Measurements from ENCODE around the gene TCF7L2.
A peak's percentile ranks its signal among the peaks of the same experiment; 100 is the strongest.

Gene TCF7L2

DNA sequence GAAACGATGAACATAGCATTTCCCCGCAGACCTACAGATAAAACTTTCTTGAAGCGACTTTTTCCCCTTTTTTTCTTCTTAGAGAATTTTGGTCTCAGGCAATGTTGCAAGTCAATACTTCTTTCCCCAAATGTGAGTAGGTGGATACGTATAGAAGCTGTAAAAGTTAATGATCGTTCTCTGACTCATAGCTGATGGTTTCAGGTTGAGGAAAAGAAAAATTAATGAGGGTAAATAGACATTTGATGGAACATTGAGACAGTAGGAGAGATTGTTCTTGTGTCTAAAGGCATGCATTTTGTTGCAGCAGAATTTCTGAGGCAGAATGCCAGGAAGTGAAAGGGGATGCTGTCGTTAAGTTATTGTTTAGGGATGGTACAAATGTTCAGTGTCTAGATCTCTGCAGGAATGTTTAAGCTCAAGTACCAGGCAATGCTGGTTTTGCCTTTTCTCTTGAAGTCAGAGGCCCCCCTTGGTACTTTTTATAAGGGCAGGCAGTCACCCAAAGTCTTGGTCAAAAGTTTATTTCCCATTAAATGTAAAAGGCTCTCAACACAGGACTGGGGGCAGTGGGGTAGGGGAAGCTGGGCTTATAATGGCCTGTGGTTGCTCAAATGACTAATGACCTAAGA lies 9.3 kb downstream of the TCF7L2 start:
- peak; percentile 54 for DNase-seq
- in situ Hi-C loops (cut with HindIII; ENCODE audit: low pct_ligation_motif_present, low pct_unique_long_range_greater_than_20kb, low sequenced_read_pairs), result no loop called here

DNA sequence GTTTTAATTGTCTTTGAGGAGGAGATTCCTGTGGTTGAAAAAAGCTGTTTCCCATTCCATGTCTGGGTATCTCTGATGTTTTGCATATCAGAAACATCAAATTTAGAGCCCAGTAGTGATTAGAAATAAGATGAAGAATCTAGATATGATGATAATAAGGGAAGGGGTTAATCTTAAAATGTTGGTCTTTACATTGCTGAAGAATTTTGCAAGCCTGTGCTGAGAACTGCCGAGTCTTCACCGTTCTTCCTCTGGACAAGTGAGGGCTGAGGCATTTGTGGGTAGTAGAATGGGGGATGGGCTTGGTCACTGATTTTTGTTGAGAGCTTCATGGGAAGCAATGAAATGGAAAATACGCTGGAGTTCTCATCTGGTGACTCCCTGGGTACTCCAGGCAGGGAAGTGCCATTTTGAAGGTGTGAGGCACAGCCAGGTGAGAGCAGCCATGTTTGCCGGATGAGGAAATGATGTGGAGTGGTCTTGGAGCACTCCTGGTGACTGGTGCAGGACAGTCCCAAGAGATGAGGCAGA lies 10.2 kb downstream of the TCF7L2 start:
- in situ Hi-C loops (cut with HindIII; ENCODE audit: low pct_ligation_motif_present, low pct_unique_long_range_greater_than_20kb, low sequenced_read_pairs), result no loop called here
- no peak for DNase-seq

DNA sequence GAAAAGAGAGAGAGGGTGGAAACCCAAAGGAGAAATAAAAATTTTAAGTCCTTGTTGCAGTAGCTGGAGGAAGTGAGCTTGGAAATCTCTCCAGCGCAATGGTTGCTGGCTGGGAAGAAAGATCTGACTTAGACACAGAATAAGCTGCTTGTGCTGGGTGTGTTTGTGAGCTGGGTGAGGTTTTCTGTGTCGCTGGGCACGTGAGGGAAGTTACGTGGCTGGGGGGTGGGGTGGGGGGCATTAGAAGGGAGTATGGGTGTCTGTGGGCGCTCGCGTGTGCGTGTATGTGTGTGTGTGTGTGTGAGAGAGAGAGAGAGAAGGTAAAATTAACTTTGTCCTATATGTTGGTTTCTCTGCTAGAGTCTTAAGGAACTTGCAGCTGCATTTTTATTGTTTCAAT lies 11.6 kb downstream of the TCF7L2 start:
- no peak for DNase-seq
- in situ Hi-C loops (cut with HindIII; ENCODE audit: low pct_ligation_motif_present, low pct_unique_long_range_greater_than_20kb, low sequenced_read_pairs), result no loop called here

DNA sequence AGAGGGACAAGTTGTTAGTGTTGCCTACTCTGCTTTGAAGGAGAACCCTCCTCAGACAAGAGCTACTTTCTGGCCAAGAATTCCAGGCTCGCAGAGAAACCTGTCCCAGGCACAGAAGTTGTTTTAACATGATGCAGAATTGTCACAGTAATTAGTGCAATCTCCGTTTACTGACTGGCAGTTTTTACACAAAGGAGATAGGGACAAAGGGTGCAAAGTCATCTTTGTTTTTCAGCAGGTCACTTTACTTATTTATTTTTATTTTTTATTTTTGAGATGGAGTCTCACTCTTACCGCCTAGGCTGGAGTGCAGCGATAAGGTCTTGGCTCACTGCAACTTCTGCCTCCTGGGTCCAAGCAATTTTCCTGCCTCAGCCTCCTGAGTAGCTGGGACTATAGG lies 12.3 kb downstream of the TCF7L2 start:
- DNase-seq, result no peak

DNA sequence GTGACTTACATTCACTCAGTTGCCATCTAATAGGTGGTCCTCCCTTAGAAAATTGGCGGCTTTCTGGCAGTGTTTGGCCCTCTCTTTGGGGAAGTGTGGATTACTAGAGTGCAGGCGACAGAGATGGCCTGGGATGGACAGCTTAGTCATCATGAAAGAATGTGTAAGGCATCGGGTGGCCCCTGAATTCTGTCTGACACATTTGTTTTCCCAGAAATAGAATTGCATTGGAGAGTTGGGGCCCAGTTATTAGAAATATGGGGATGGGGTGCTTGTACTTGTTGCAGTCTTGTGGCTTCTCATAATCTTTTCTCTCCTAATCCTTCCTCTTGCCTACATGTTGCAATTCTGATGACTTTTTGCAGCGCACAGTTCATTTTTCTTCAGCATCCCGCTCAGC lies 13.8 kb downstream of the TCF7L2 start:
- in situ Hi-C loops (cut with HindIII; ENCODE audit: low pct_ligation_motif_present, low pct_unique_long_range_greater_than_20kb, low sequenced_read_pairs), result no loop called here
- DNase-seq, result peak; percentile 62

More for the DNA sequence above, 12.3 kb downstream of the TCF7L2 start:
- in situ Hi-C loops (cut with HindIII; ENCODE audit: low pct_ligation_motif_present, low pct_unique_long_range_greater_than_20kb, low sequenced_read_pairs), result no loop called here

DNA sequence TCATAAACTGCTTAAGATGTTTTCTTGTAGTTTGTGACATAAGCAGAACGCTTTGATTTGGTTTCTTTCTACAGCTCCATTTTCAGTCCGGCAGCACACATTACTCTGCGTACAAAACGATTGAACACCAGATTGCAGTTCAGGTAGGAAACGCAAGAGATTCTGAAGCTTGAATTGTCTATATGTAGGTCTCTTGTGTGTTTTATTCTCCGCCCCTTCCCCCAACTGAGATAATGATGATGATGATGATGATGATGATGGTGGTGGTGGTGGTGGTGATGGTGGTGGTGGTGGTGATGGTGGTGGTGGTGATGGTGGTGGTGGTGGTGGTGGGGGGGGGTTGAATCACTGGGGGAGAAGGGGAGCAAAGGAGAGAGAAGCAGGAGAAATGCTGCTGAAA lies 14.4 kb downstream of the TCF7L2 start:
- in situ Hi-C loops (cut with HindIII; ENCODE audit: low pct_ligation_motif_present, low pct_unique_long_range_greater_than_20kb, low sequenced_read_pairs), result no loop called here
- no peak for DNase-seq

DNA sequence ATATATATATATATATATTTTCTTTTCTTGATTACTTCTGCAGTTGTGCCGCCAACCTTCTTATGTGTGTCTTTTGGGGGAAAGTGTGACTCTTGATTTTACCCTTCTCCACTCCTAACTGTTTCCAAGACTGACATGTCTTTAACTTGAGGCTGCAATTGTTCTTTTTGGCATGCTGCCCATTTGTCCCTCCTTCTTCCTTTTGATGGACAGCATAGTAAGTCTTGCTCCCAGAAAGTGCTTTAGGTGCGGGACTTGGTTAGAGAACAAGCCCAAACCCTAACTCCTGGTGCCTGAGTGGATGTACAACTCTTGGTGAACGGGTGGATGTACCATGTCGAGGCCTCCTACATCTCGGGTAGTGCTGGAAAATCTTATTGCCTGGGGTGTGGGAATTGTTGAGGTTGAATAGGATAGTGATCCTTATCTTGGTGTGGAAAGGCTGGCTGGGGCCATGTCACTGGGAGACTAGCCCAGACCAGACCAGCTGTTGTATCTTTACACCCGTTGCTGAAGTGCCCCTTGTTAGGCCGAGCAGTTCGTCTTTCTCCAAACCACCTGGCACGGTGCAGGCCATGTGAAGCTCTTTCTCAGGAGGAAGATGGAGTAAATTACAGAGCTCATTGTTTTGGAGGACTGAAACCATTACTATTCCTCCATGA lies 16.3 kb downstream of the TCF7L2 start:
- no peak for DNase-seq
- in situ Hi-C loops (cut with HindIII; ENCODE audit: low pct_ligation_motif_present, low pct_unique_long_range_greater_than_20kb, low sequenced_read_pairs), result no loop called here

DNA sequence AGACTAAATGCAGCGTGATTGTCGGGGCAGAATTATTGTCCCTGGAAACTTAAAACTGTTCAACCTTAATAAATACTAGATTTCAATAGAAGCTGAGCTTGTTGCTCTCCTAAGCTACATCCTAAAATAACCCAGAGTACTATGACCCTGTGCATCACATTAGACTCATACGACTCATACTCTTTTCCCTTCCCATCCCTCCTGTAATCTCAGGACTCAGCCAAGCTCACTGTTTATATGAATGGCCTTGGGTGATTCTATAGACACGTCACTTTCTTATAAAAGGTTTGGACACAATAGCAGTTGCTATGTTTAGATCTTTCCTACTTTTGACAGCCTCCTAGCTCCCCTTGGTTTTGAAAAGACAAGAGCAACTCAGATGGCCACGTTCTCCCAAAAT lies 17.2 kb downstream of the TCF7L2 start:
- in situ Hi-C loops (cut with HindIII; ENCODE audit: low pct_ligation_motif_present, low pct_unique_long_range_greater_than_20kb, low sequenced_read_pairs), result no loop called here
- no peak for DNase-seq

DNA sequence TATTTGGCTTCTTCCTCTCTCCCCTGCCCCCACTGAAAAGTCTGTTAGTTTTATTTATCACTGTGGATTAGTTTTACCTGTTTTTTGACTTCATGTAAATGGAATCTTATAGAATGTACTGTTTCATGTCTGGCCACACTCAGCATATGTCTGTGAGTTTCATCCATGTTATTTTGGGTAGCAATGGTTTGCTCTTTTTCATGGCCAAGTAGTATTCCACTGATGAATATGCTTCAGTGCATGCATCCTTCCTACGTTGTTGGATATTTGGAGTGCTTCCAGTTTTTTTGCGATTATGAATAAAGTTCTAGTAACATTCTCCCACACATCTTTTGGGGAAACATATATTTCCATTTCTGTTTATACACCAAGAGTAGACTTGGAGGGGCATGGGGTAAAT lies 19.1 kb downstream of the TCF7L2 start:
- in situ Hi-C loops (cut with HindIII; ENCODE audit: low pct_ligation_motif_present, low pct_unique_long_range_greater_than_20kb, low sequenced_read_pairs), result no loop called here
- no peak for DNase-seq

DNA sequence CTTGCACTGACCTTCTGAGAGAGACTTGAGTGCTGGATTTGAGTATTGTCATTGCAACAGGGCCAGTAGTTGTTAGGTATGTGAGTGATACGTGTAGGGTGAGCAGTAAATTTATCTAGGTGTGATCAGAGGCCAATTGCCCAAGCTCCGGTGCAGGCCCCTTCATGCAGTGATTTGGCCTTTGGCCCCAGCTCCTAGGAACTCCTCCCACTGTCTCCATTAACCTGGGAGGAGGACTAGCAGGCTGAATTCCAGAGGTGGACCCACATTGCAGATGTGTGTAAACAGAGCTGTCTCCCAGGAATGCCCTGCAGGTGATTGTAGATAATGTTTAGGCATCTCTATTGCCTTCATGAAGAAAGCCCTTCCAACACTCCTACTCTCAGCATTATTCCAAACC lies 19.5 kb downstream of the TCF7L2 start:
- DNase-seq, result no peak
- in situ Hi-C loops (cut with HindIII; ENCODE audit: low pct_ligation_motif_present, low pct_unique_long_range_greater_than_20kb, low sequenced_read_pairs), result no loop called here

DNA sequence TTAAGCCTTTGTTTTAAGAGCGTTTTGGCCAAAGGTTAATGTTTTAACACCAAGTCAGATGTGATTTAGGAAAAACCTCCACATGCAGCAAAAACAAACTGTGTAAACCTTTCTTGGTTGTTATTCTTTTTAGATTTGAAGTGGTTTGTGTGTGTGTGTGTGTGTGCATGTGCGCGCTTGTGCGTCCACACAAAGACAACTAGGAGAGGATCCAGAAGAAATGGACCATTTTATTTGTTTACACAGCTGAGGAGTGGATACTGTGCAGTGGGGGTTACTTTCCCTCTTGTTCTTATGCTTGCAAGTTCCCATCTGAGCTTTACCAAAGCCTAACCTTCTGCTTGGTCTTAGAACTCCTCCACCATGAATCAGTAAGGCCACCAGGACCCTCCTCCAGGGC lies 20.0 kb downstream of the TCF7L2 start:
- DNase-seq, result no peak
- in situ Hi-C loops (cut with HindIII; ENCODE audit: low pct_ligation_motif_present, low pct_unique_long_range_greater_than_20kb, low sequenced_read_pairs), result no loop called here

DNA sequence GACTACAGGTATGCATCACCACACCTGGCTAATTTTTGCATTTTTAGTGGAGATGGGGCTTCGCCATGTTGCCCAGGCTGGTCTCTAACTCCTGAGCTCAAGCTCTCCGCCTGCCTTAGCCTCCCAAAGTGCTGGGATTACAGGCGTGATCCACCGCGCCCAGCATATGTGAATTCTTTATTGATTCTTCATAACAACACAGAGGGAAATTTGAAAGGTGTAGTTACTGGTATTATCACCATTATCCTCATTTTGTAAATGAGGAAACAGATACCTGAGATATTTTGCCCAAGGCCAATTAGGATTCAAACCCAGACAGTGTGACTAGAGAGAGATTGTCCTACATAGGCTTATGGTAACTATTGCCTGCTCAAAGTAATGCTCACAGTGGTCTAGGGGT lies 22.6 kb downstream of the TCF7L2 start:
- in situ Hi-C loops (cut with HindIII; ENCODE audit: low pct_ligation_motif_present, low pct_unique_long_range_greater_than_20kb, low sequenced_read_pairs), result no loop called here
- no peak for DNase-seq

DNA sequence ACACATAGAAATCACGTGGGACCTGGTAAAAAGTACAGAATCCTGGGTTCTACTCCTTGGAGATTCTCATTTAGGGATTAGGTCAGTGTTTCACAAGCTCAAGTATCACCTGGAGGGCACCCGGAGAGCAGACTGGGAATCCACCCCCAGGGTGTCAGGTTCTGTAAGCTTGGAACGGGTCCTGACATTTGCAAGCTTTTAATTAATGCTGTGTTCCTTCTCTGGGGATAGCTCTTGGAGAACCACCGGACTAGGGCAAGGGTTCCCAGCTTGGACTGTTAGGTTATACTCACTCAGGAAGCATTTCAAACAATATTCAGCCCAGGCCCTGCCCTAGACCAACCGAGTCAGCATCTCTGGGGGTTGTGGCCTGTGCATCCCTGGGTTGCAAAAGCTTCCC lies 23.0 kb downstream of the TCF7L2 start:
- no peak for DNase-seq
- in situ Hi-C loops (cut with HindIII; ENCODE audit: low pct_ligation_motif_present, low pct_unique_long_range_greater_than_20kb, low sequenced_read_pairs), result no loop called here

DNA sequence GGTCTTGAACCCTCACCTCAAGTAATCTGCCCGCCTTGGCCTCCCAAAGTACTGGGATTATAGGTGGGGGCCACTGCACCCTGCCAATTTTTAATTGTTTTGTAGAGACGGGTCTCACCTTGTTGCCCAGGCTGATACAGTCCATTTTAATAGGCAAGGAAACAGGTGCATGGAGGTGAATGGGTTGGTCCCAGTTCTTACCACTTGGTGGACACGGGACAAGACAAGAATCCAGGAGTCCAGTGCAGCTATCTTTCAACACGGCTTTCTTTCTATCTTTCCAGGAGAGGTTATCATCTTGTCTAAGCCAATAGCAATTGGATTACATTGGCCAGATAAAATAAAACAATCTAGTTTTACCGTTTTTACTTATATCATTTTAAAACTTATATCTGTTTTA lies 23.8 kb downstream of the TCF7L2 start:
- in situ Hi-C loops (cut with HindIII; ENCODE audit: low pct_ligation_motif_present, low pct_unique_long_range_greater_than_20kb, low sequenced_read_pairs), result no loop called here
- no peak for DNase-seq

DNA sequence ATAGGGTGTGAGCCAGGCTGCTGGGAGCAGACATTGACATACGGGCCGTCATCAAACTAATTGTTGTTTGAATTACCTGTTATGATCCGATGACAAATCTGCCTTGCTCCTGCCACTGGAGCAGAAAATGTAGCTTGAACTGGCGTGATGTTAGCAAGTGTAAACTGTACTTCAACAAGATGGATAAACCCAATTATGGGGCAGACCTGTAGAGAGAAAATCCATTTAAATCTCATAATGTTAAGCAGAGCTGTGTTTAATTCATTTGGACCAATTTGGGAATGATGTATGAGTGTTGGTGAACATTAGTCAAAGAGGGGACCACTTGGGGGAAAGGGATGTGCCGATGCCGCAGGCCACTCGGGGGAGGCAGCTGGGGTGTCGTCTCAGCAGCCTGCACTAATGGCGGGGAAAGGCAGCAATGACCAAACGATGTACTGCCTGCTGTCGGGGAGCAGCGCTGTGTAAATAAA lies 27.4 kb downstream of the TCF7L2 start:
- DNase-seq, result no peak
- in situ Hi-C loops (cut with HindIII; ENCODE audit: low pct_ligation_motif_present, low pct_unique_long_range_greater_than_20kb, low sequenced_read_pairs), result no loop called here

DNA sequence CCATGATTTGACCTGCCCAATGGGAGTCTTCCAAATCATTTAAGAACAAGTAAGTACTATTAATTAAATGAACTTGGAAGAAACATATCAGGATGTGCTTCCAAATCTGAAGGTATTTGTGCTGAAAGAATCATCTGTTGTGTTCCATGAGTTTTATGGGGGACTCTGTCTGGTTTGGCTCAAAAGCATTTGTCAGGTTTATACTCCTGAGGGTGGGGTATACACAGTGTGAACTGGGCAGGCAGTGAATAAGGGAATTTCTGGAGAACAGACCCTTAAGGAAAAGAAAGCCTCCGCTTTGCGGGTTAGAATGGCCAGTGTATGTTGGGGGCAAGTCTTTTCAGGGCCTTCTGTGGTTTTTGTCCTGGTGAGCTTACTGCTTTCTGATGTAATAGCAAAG lies 29.9 kb downstream of the TCF7L2 start:
- in situ Hi-C loops (cut with HindIII; ENCODE audit: low pct_ligation_motif_present, low pct_unique_long_range_greater_than_20kb, low sequenced_read_pairs), result no loop called here
- DNase-seq, result no peak

DNA sequence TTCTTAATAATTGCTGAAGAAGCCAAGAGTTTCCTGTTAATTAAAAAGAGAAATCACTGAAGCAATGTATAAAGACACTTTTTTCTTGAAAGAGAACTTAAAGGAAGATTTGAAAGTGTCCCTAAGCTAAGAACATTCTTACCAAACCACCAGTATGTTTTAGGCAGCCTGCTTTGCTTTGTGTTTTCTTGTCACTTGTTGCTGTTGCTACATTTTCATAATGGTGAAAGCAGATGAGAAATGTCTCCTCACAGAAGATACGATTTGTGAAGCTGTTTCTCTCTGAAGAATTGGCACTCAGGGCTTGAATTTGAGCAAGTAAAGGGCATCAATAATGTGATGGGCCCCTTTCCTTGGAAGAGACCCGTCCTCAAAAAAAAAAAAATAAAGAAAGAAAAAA lies 30.9 kb downstream of the TCF7L2 start:
- no peak for DNase-seq
- in situ Hi-C loops (cut with HindIII; ENCODE audit: low pct_ligation_motif_present, low pct_unique_long_range_greater_than_20kb, low sequenced_read_pairs), result no loop called here

DNA sequence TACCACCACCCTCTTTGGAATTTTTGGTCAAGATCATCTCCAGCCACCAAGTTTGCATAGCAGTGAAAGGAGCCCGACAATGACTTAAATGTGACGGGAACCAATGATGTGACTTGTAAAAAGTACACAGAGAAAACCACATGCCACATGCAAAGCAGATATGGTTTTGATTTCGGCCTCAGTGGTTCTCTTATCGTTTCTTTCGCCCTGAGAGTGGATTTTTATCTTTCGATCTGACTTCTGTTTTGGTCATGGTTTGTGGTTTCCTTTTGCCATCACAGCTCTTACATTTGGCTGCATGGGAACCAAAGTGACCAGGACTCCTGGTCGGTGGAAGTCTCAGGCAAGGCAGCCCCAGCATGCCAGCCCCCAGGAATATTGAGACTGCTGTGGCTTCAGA lies 31.5 kb downstream of the TCF7L2 start:
- no peak for DNase-seq
- in situ Hi-C loops (cut with HindIII; ENCODE audit: low pct_ligation_motif_present, low pct_unique_long_range_greater_than_20kb, low sequenced_read_pairs), result no loop called here

DNA sequence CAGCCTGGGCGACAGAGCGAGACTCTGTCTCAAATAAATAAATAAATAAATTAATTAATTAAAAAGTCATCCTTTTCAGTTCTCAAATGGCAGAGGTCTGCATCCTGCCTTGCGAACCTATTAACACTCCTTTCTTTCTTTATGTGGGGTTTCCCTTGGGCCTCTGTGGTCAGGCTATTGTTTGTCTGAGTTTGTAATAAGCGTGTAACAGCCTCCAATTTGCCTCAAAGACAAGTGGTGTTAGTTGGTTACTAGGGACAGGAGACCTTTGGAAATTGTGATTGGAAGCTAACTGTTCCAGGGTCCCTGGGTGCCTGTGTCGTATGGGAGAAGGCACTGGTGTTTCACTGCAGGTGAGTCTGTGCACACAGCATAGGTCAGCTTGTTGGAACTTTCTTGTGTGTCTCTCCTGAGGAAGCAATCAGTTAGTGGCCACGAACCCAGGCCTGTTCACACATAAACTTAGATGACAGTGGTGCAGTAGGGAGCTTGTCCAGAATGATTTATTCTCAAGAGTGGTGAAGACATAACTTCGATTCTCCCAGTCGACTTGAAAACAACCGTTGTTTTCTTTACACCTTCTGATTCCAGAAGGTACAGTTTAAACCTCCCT lies 33.5 kb downstream of the TCF7L2 start:
- no peak for DNase-seq
- in situ Hi-C loops (cut with HindIII; ENCODE audit: low pct_ligation_motif_present, low pct_unique_long_range_greater_than_20kb, low sequenced_read_pairs), result no loop called here

DNA sequence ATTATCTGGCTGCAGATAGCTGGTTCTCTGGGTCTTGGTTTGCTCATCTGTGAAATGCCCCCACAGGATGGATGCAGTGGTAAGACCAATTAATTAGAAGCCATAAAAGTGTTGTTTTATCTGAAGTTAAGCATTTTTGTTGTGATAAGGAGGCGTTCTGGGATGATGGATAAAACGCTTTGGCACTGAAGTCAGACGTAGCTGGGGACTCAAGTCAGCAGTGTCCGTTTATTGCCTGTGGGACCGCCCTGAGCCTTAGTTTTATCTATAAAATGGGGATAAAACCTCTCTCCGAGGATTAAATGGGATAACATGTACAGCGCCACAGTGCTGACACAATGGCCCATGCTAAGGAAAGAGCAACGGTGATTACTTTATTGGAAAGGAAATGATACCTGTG lies 34.7 kb downstream of the TCF7L2 start:
- in situ Hi-C loops (cut with HindIII; ENCODE audit: low pct_ligation_motif_present, low pct_unique_long_range_greater_than_20kb, low sequenced_read_pairs), result no loop called here
- DNase-seq, result no peak

Data from ACHN (cell line).